ENCODE results near the gene FLNB.

Gene FLNB

GRCh38 chr3:58042947-58043707 is 34.9 kb downstream of the FLNB start:
- no peaks in the 10 kb centered on the region for H3K27me3 ChIP-seq (ENCODE audit: control insufficient read depth in 1 of 2, insufficient read depth in 1 of 2, low read length in 2 of 2)
- no peaks in the 10 kb centered on the region for H3K36me3 ChIP-seq (ENCODE audit: control insufficient read depth in 1 of 2, insufficient read depth in 2 of 2, low read depth in 1 of 2, low read length in 2 of 2)
- no peak overlapping the region for H3K4ac ChIP-seq (ENCODE audit: low read depth in 1 of 2, low read length in 2 of 2)
- peak overlapping the region in 1 of 2 experiments; percentile 61 for H2BK12ac ChIP-seq (ENCODE audit: low read length in 2 of 2)
- H2AK5ac ChIP-seq (ENCODE audit: low read length, severe bottlenecking), result peak overlapping the region; percentile 97
- peaks cover 7% of the 10 kb centered on the region for H3K79me1 ChIP-seq (replicated peaks; ENCODE audit: low read length, poor library complexity, severe bottlenecking)
- H3K4me2 ChIP-seq (ENCODE audit: low read length, poor library complexity, severe bottlenecking), result no peak overlapping the region
- 84% methylated on average over 3 of the region's 6 CpGs for WGBS
- H2BK5ac ChIP-seq (ENCODE audit: low read depth, low read length, poor library complexity, severe bottlenecking), result peak overlapping the region; percentile 81
- H3K9me3 ChIP-seq (ENCODE audit: control insufficient read depth, low read length), result no peaks in the 10 kb centered on the region
- H2BK15ac ChIP-seq (ENCODE audit: low read depth, poor library complexity, severe bottlenecking), result no peak overlapping the region
- no peak overlapping the region for H3K4me3 ChIP-seq (ENCODE audit: insufficient read depth in 1 of 2, low read depth in 1 of 2, low read length in 2 of 2)
- peak overlapping the region; percentile 19 for H4K8ac ChIP-seq (ENCODE audit: low read length)
- no peak for DNase-seq
- peak overlapping the region; percentile 29 for H2BK120ac ChIP-seq (ENCODE audit: low read depth, low read length)
- no peak overlapping the region for H3K23ac ChIP-seq (ENCODE audit: low read length in 2 of 2)
- H3K14ac ChIP-seq (ENCODE audit: low read length in 2 of 2), result no peak overlapping the region
- H3K27ac ChIP-seq (ENCODE audit: low read length, poor library complexity, severe bottlenecking), result peak overlapping the region; percentile 95
- H3K18ac ChIP-seq (ENCODE audit: low read depth in 1 of 2, low read length in 2 of 2), result peak overlapping the region in 1 of 2 experiments; percentile 44
- peaks cover 51% of the 10 kb centered on the region for H3K4me1 ChIP-seq (ENCODE audit: control insufficient read depth, insufficient read depth, low read depth, low read length)
- no peak overlapping the region for H2AFZ ChIP-seq (ENCODE audit: low read depth, low read length)
- peak overlapping the region; percentile 76 for H3K9ac ChIP-seq (ENCODE audit: low read length)
- no peak overlapping the region for H4K91ac ChIP-seq (ENCODE audit: low read length)

GRCh38 chr3:58043933-58044332 is 35.7 kb downstream of the FLNB start:
- Histone ChIP-seq H3K36me3 (ENCODE audit: control insufficient read depth in 1 of 2, insufficient read depth in 2 of 2, low read depth in 1 of 2, low read length in 2 of 2) (no peaks in the 10 kb centered on the region), H2BK12ac (ENCODE audit: low read length in 2 of 2) (peak overlapping the region; percentile 7 to 37), H3K4me1 (ENCODE audit: control insufficient read depth, insufficient read depth, low read depth, low read length) (peaks cover 49% of the 10 kb centered on the region), H2AFZ (ENCODE audit: low read depth, low read length) (no peak overlapping the region), H3K14ac (ENCODE audit: low read length in 2 of 2) (no peak overlapping the region), H3K4me3 (ENCODE audit: insufficient read depth in 1 of 2, low read depth in 1 of 2, low read length in 2 of 2) (no peak overlapping the region), H4K91ac (ENCODE audit: low read length) (no peak overlapping the region), H3K9ac (ENCODE audit: low read length) (peak overlapping the region; percentile 76), H3K23ac (ENCODE audit: low read length in 2 of 2) (no peak overlapping the region), H2BK120ac (ENCODE audit: low read depth, low read length) (peak overlapping the region; percentile 29), H3K79me1 (replicated peaks; ENCODE audit: low read length, poor library complexity, severe bottlenecking) (peaks cover 7% of the 10 kb centered on the region), H2BK5ac (ENCODE audit: low read depth, low read length, poor library complexity, severe bottlenecking) (no peak overlapping the region), H4K8ac (ENCODE audit: low read length) (peak overlapping the region; percentile 8), H3K4ac (ENCODE audit: low read depth in 1 of 2, low read length in 2 of 2) (peak overlapping the region in 1 of 2 experiments; percentile 37), H3K9me3 (ENCODE audit: control insufficient read depth, low read length) (no peaks in the 10 kb centered on the region), H3K18ac (ENCODE audit: low read depth in 1 of 2, low read length in 2 of 2) (peak overlapping the region in 1 of 2 experiments; percentile 6), H3K27me3 (ENCODE audit: control insufficient read depth in 1 of 2, insufficient read depth in 1 of 2, low read length in 2 of 2) (no peaks in the 10 kb centered on the region), H2BK15ac (ENCODE audit: low read depth, poor library complexity, severe bottlenecking) (no peak overlapping the region), H3K4me2 (ENCODE audit: low read length, poor library complexity, severe bottlenecking) (no peak overlapping the region), H2AK5ac (ENCODE audit: low read length, severe bottlenecking) (peak overlapping the region; percentile 83), H3K27ac (ENCODE audit: low read length, poor library complexity, severe bottlenecking) (no peak overlapping the region)
- WGBS, result 43% methylated on average over 4 of the region's 4 CpGs
- DNase-seq, result peak; percentile 63

- H3K4ac ChIP-seq (ENCODE audit: low read depth in 1 of 2, low read length in 2 of 2), result no peak overlapping the region
- peak; percentile 76 for DNase-seq
- H3K9me3 ChIP-seq (ENCODE audit: control insufficient read depth, low read length), result no peaks in the 10 kb centered on the region
- H3K4me3 ChIP-seq (ENCODE audit: insufficient read depth in 1 of 2, low read depth in 1 of 2, low read length in 2 of 2), result peak overlapping the region in 1 of 2 experiments; percentile 8
- no peak overlapping the region for H3K14ac ChIP-seq (ENCODE audit: low read length in 2 of 2)
- peaks cover 49% of the 10 kb centered on the region for H3K4me1 ChIP-seq (ENCODE audit: control insufficient read depth, insufficient read depth, low read depth, low read length)
- H3K27ac ChIP-seq (ENCODE audit: low read length, poor library complexity, severe bottlenecking), result no peak overlapping the region
- peak overlapping the region; percentile 3 for H4K8ac ChIP-seq (ENCODE audit: low read length)
- no peaks in the 10 kb centered on the region for H3K36me3 ChIP-seq (ENCODE audit: control insufficient read depth in 1 of 2, insufficient read depth in 2 of 2, low read depth in 1 of 2, low read length in 2 of 2)
- peak overlapping the region; percentile 52 for H4K91ac ChIP-seq (ENCODE audit: low read length)
- whole genome bisulfite sequencing, result 84% methylated on average over 6 of the region's 7 CpGs
- H3K23ac ChIP-seq (ENCODE audit: low read length in 2 of 2), result no peak overlapping the region
- peak overlapping the region; percentile 76 for H3K9ac ChIP-seq (ENCODE audit: low read length)
- H2BK120ac ChIP-seq (ENCODE audit: low read depth, low read length), result peak overlapping the region; percentile 7
- no peak overlapping the region for H2BK5ac ChIP-seq (ENCODE audit: low read depth, low read length, poor library complexity, severe bottlenecking)
- peak overlapping the region; percentile 49 to 51 for H2BK12ac ChIP-seq (ENCODE audit: low read length in 2 of 2)
- no peak overlapping the region for H2BK15ac ChIP-seq (ENCODE audit: low read depth, poor library complexity, severe bottlenecking)
- no peak overlapping the region for H3K4me2 ChIP-seq (ENCODE audit: low read length, poor library complexity, severe bottlenecking)
- H3K79me1 ChIP-seq (replicated peaks; ENCODE audit: low read length, poor library complexity, severe bottlenecking), result peaks cover 7% of the 10 kb centered on the region
- H3K18ac ChIP-seq (ENCODE audit: low read depth in 1 of 2, low read length in 2 of 2), result peak overlapping the region; percentile 25 to 37
- peak overlapping the region; percentile 69 for H2AK5ac ChIP-seq (ENCODE audit: low read length, severe bottlenecking)
- H3K27me3 ChIP-seq (ENCODE audit: control insufficient read depth in 1 of 2, insufficient read depth in 1 of 2, low read length in 2 of 2), result no peaks in the 10 kb centered on the region
- H2AFZ ChIP-seq (ENCODE audit: low read depth, low read length), result no peak overlapping the region
These were observed 36.7 kb downstream of the FLNB start for GRCh38 chr3:58044691-58045483.

GRCh38 chr3:58047826-58048225 is 39.6 kb downstream of the FLNB start:
- H3K4me3 ChIP-seq (ENCODE audit: insufficient read depth in 1 of 2, low read depth in 1 of 2, low read length in 2 of 2), result no peak overlapping the region
- no peak overlapping the region for H4K8ac ChIP-seq (ENCODE audit: low read length)
- peak overlapping the region; percentile 24 for H2AK5ac ChIP-seq (ENCODE audit: low read length, severe bottlenecking)
- 3% methylated on average over 5 of the region's 5 CpGs for WGBS
- no peaks in the 10 kb centered on the region for H3K27me3 ChIP-seq (ENCODE audit: control insufficient read depth in 1 of 2, insufficient read depth in 1 of 2, low read length in 2 of 2)
- H3K4ac ChIP-seq (ENCODE audit: low read depth in 1 of 2, low read length in 2 of 2), result no peak overlapping the region
- peak overlapping the region in 1 of 2 experiments; percentile 23 for H3K18ac ChIP-seq (ENCODE audit: low read depth in 1 of 2, low read length in 2 of 2)
- H3K23ac ChIP-seq (ENCODE audit: low read length in 2 of 2), result no peak overlapping the region
- H3K14ac ChIP-seq (ENCODE audit: low read length in 2 of 2), result no peak overlapping the region
- peak overlapping the region; percentile 99 for H3K27ac ChIP-seq (ENCODE audit: low read length, poor library complexity, severe bottlenecking)
- no peaks in the 10 kb centered on the region for H3K9me3 ChIP-seq (ENCODE audit: control insufficient read depth, low read length)
- peak; percentile 96 for DNase-seq
- H3K79me1 ChIP-seq (replicated peaks; ENCODE audit: low read length, poor library complexity, severe bottlenecking), result peaks cover 10% of the 10 kb centered on the region
- H2BK12ac ChIP-seq (ENCODE audit: low read length in 2 of 2), result no peak overlapping the region
- H3K36me3 ChIP-seq (ENCODE audit: control insufficient read depth in 1 of 2, insufficient read depth in 2 of 2, low read depth in 1 of 2, low read length in 2 of 2), result peaks cover 0 to 3% of the 10 kb centered on the region in 2 experiments
- H3K4me2 ChIP-seq (ENCODE audit: low read length, poor library complexity, severe bottlenecking), result no peak overlapping the region
- no peak overlapping the region for H2BK5ac ChIP-seq (ENCODE audit: low read depth, low read length, poor library complexity, severe bottlenecking)
- H3K4me1 ChIP-seq (ENCODE audit: control insufficient read depth, insufficient read depth, low read depth, low read length), result peaks cover 48% of the 10 kb centered on the region
- H2BK120ac ChIP-seq (ENCODE audit: low read depth, low read length), result no peak overlapping the region
- peak overlapping the region; percentile 19 for H3K9ac ChIP-seq (ENCODE audit: low read length)
- no peak overlapping the region for H2BK15ac ChIP-seq (ENCODE audit: low read depth, poor library complexity, severe bottlenecking)
- H2AFZ ChIP-seq (ENCODE audit: low read depth, low read length), result no peak overlapping the region
- H4K91ac ChIP-seq (ENCODE audit: low read length), result no peak overlapping the region

Data from mesenchymal stem cell (in vitro differentiated cells and primary cell).